Neural cell (in vitro differentiated cells): ENCODE measurements around the gene PTPRD. TPM values are rescaled to one million over a fixed set of nuclear protein-coding genes. Genes with fewer than 3 reads are reported as not detected.

ENCODE experiments used
- H2AFZ ChIP-seq: fragments of 200-600, 300-800 bp; sonication (generic), shearing (Covaris generic); 2 replicates; pipeline ENCODE4 v1.6.0; 2014; ENCODE audit warnings: low read depth, mild to moderate bottlenecking, antibody characterized with exemption, low read length, moderate library complexity
- H3F3A ChIP-seq: fragments of 200-600 bp; shearing (Covaris generic); 2 replicates; pipeline ENCODE4 v1.6.1; 2016; ENCODE audit warnings: mild to moderate bottlenecking, moderate library complexity, mixed read lengths, antibody characterized with exemption, low read length; ENCODE audit not compliant: insufficient read depth, poor library complexity, severe bottlenecking
- H3K27ac ChIP-seq: fragments of 200-600, 300-800 bp; sonication (generic), shearing (Covaris generic); 2 replicates; pipeline ENCODE4 v1.5.1; 2014; ENCODE audit warnings: mild to moderate bottlenecking, low read length, moderate library complexity
- H3K27me3 ChIP-seq: fragments of 300-800, 200-600 bp; sonication (generic), shearing (Covaris generic); 2 replicates; pipeline ENCODE4 v1.6.0; 2014; ENCODE audit warnings: mild to moderate bottlenecking, low read depth, low read length, moderate library complexity; ENCODE audit not compliant: insufficient read depth
- H3K36me3 ChIP-seq: fragments of 300-800, 200-600 bp; sonication (generic), shearing (Covaris generic); 2 replicates; pipeline ENCODE4 v1.5.1; 2014; ENCODE audit warnings: mild to moderate bottlenecking, antibody characterized with exemption, low read length, moderate library complexity; ENCODE audit not compliant: insufficient read depth
- H3K4me2 ChIP-seq: fragments of 300-800, 200-600 bp; sonication (generic), shearing (Covaris generic); 2 replicates; pipeline ENCODE4 v1.6.0; 2014; ENCODE audit warnings: mild to moderate bottlenecking, low read length
- H3K4me3 ChIP-seq: fragments of 300-800, 200-600 bp; sonication (generic), shearing (Covaris generic); 2 replicates; pipeline ENCODE4 v1.5.1; 2014; ENCODE audit warnings: mild to moderate bottlenecking, low read length, moderate library complexity
- H3K79me2 ChIP-seq: fragments of 200-600 bp; shearing (Covaris generic); replicated peaks from 2 replicates; pipeline ENCODE4 v1.6.0; 2014; ENCODE audit warnings: mild to moderate bottlenecking, low read length, moderate library complexity; ENCODE audit not compliant: insufficient read depth
- H3K9ac ChIP-seq: fragments of 300-800, 200-600 bp; sonication (generic), shearing (Covaris generic); 2 replicates; pipeline ENCODE4 v1.6.1; 2016; ENCODE audit warnings: mild to moderate bottlenecking, low read length, mixed read lengths
- H3K9me2 ChIP-seq: fragments of 200-600 bp; shearing (Covaris generic); 2 replicates; pipeline ENCODE4 v1.6.1; 2016; ENCODE audit warnings: mild to moderate bottlenecking, low read length, mixed read lengths; ENCODE audit not compliant: insufficient read depth
- H3K9me3 ChIP-seq: fragments of 200-600, 300-800 bp; sonication (generic), shearing (Covaris generic); 2 replicates; pipeline ENCODE4 v1.6.1; 2016; ENCODE audit warnings: mild to moderate bottlenecking, mixed run types, low read length, moderate library complexity, mixed read lengths
- H4K20me1 ChIP-seq: fragments of 200-600 bp; shearing (Covaris generic); 2 replicates; pipeline ENCODE4 v1.6.1; 2016; ENCODE audit warnings: mild to moderate bottlenecking, mixed run types; ENCODE audit not compliant: insufficient read depth
- CTCF ChIP-seq: fragments of 450-650 bp; IDR thresholded peaks from 2 replicates; pipeline ENCODE4 v1.5.1; 2014; ENCODE audit warnings: antibody characterized with exemption, mild to moderate bottlenecking, moderate library complexity; ENCODE audit not compliant: poor library complexity, severe bottlenecking
- EP300 ChIP-seq: fragments of 450-650 bp; conservative IDR thresholded peaks from 2 replicates; pipeline ENCODE4 v1.6.1; 2014; ENCODE audit warnings: antibody characterized with exemption, mild to moderate bottlenecking, moderate library complexity; ENCODE audit not compliant: poor library complexity, severe bottlenecking
- EZH2 ChIP-seq: fragments of 200-600, 300-800 bp; shearing (Covaris generic), sonication (generic); IDR thresholded peaks from 2 replicates; pipeline ENCODE4 v1.6.1; 2014; ENCODE audit warnings: antibody characterized with exemption, low read length, borderline replicate concordance, mild to moderate bottlenecking; ENCODE audit not compliant: insufficient read depth, poor library complexity, severe bottlenecking
- MXI1 ChIP-seq: fragments of 450-650 bp; conservative IDR thresholded peaks from 2 replicates; pipeline ENCODE4 v1.6.1; 2014; ENCODE audit warnings: antibody characterized with exemption, mild to moderate bottlenecking; ENCODE audit not compliant: poor library complexity, severe bottlenecking
- POLR2AphosphoS5 ChIP-seq: IDR thresholded peaks from 2 replicates; pipeline ENCODE4 v1.6.1; 2012
- RAD21 ChIP-seq: fragments of 450-650 bp; conservative IDR thresholded peaks from 2 replicates; pipeline ENCODE4 v1.6.1; 2014; ENCODE audit warnings: antibody characterized with exemption, mild to moderate bottlenecking, moderate library complexity
- REST ChIP-seq: IDR thresholded peaks from 2 replicates; pipeline ENCODE4 v1.6.1; 2012; ENCODE audit warnings: borderline replicate concordance
- SMC3 ChIP-seq: fragments of 450-650 bp; conservative IDR thresholded peaks from 2 replicates; pipeline ENCODE4 v1.6.1; 2014; ENCODE audit warnings: antibody characterized with exemption, mild to moderate bottlenecking, moderate library complexity; ENCODE audit not compliant: poor library complexity
- TAF1 ChIP-seq: IDR thresholded peaks from 2 replicates; pipeline ENCODE4 v1.6.1; 2012; ENCODE audit warnings: low read depth
- polyA plus RNA-seq: library from polyadenylated mRNA; depleted of rRNA; stranded (reverse); fragments of >200 nt; gene quantifications from 2 replicates; pipeline ENCODE4 v1.2.3, GENCODE V29; 2014

Gene PTPRD
- polyA plus RNA-seq, 1 donor from 2014 or later: 143 TPM

GRCh38 chr9:9352877-9353481 is 1259.8 kb downstream of the PTPRD start:
- Histone ChIP-seq H3K79me2 (no peaks in the 10 kb centered on the region), H2AFZ (no peak overlapping the region)
- TF ChIP-seq RAD21 (peak; percentile 72), CTCF (peak; percentile 71), POLR2AphosphoS5 (no peak), SMC3 (peak; percentile 81), MXI1 (no peak)

GRCh38 chr9:9341203-9341602 is 1271.6 kb downstream of the PTPRD start:
- H3K79me2 ChIP-seq: no peaks in the 10 kb centered on the region
- no peaks in the 10 kb centered on the region for H4K20me1 ChIP-seq
- H3K9ac ChIP-seq: no peak overlapping the region
- no peaks in the 10 kb centered on the region for H3K27me3 ChIP-seq
- no peak overlapping the region for H2AFZ ChIP-seq
- H3K27ac ChIP-seq: no peak overlapping the region
- no peak overlapping the region for H3K4me3 ChIP-seq
- no peaks in the 10 kb centered on the region for H3F3A ChIP-seq
- H3K4me2 ChIP-seq: no peak overlapping the region
- H3K36me3 ChIP-seq: no peaks in the 10 kb centered on the region
- H3K9me2 ChIP-seq: no peaks in the 10 kb centered on the region
- H3K9me3 ChIP-seq: no peaks in the 10 kb centered on the region
- TF ChIP-seq EP300 (no peak), EZH2 (no peak), CTCF (no peak), RAD21 (no peak), REST (no peak), TAF1 (no peak), POLR2AphosphoS5 (no peak), MXI1 (no peak), SMC3 (no peak)

More at GRCh38 chr9:9352877-9353481, 1259.8 kb downstream of the PTPRD start:
- H3F3A ChIP-seq: no peaks in the 10 kb centered on the region
- no peaks in the 10 kb centered on the region for H3K36me3 ChIP-seq
- no peak overlapping the region for H3K4me2 ChIP-seq
- no peak overlapping the region for H3K9ac ChIP-seq
- H3K9me2 ChIP-seq: no peaks in the 10 kb centered on the region
- no peaks in the 10 kb centered on the region for H4K20me1 ChIP-seq
- H3K4me3 ChIP-seq: no peak overlapping the region
- H3K9me3 ChIP-seq: no peaks in the 10 kb centered on the region
- H3K27ac ChIP-seq: no peak overlapping the region
- no peaks in the 10 kb centered on the region for H3K27me3 ChIP-seq
